GM19455 (cell line): Measurements from ENCODE around the gene PIM2.

Source experiments
- ATAC-seq: cut with Tn5 transposase; IDR thresholded peaks from one replicate; pipeline ENCODE4 v1.9.1; 2021; ENCODE audit not compliant: unreplicated experiment

Gene PIM2

DNA sequence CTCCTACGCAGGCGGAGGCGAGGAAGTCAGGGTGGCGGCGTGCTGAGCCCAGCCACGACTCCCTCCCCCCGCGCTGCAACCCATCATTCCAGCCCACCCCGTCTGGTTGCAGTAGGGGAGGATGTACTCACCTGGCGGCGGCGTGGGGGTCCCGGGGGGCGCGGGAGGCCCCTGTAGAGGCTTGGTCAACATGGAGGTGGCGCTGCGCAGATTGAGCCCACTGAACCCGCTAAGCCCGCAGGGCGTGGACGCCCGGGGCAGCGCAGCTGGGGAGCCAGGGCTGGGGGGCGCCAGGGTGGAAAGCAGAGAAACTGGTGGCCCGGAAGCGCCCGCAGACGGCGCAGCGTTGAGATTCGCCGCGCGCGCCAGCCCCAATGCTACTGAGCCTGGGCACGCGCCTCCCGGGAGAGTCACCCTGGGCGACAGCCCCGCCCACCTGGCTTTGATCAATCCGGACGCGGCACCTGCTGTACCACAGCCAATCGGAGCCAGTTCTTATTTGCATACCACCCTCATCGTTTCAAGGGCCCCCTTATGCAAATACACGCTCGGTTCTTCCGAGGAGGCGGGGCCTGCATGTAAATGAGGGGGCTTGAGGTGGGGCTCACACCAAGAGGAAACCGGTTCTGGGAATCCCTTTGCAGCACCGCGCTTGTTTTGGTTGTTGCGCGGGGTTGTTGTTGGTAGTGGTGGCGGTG lies at the start of gene PIM2:
Gene PIM2 (minus strand): TSS at position 382 of the 698 bp plus-strand sequence. CDS start 190 bp downstream, at position 192.
- ATAC-seq = peak; percentile 75

DNA sequence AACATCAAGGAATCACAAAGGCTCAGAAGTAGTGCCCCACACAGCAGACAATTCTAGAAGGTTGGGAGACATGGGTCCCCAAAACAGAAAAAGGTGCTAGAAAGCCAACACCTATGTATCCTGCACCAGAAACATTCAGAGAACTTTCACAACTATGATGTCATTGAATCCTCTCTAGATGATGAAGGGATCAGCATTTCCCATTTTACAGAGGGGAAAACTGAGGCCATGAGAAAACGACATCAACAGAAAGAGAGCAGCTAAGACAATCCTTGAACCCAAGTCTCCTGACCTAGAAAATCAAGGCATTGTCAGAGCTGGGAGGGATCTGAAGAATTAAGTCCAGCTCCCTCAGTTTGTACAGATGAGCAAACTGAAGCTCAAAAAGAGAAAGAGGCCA lies 49.6 kb upstream of the PIM2 start:
- ATAC-seq = no peak

DNA sequence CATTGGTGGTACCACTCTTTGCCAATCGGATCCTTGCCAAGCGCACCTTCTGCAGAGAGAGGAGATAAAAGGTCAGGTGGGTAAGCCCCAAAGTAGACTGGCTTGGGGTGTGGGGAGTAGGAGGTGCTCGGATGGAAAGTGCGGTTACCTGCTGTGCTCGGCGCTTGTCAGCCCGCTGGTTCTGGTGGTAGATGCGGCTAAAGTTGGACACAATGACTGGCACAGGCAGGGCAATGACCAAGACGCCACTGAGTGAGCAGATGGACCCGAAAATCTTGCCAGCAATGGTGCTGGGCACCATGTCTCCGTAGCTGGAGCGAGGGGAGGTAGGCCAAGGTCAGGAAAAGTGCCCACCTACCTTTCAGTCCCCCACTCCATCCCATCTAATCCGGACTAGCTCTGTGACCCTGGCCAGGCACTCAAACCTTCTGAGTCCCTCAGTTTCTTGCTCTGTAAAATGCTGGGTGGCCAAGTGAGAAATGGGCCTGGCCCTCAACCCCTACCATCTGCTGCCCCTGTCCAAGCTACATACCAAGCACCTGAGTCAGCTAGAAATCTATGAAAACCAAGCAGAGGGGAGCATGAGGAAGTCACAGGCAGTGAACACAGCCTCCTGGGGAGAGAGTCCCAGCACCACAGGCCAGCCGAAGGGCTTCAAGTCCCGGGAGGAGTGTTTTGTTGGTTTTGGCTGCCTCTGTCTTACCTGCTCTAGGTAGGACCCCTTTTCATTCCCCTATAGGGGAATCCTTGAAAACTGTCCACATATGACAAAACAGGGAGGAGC lies 48.2 kb upstream of the PIM2 start:
- no peak for ATAC-seq

DNA sequence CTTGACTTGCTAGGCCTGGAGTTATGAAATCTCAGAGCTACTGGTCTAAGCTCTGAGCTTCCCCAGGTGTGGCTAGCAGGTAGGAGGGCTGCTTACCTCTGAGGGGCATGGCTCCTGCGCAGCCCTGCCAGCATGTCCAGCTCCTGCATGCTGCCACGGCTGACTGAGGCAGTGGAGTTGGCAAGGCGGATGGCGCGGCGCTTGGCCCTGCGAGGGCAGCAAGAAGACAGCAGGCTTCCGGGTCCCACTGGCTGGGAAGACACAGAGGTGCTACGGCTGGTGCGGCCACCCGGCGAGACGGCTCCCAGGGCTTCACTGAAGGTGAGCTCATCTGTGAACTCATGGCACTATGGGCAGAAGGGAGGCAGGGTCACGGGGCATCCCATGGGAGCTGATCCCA lies 47.1 kb upstream of the PIM2 start:
- ATAC-seq = no peak

DNA sequence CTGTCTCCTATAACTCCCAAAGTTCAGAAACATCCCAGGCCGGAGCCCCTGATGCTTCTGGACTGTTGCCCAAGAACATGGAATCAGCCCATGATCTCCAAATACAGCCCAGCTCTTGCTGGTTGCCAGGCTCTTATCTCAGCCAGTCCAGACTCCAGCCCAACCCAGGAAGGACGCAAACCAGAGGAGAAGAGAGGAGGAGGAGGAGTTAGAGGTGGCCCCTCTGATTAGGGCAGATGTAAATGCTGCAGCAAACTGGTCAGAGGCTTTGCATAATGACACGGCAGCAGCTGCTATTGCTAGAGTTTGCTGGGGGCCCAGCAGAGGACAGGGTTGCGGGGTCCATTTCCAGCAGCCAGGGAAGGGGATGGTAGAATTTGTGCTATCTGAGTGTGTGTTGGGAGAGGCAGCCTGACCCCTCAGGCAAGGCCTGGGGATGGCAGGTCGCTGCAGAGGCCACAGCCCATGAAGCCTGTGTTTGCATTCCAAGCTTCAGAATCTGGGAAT lies 42.8 kb upstream of the PIM2 start:
- ATAC-seq = no peak

DNA sequence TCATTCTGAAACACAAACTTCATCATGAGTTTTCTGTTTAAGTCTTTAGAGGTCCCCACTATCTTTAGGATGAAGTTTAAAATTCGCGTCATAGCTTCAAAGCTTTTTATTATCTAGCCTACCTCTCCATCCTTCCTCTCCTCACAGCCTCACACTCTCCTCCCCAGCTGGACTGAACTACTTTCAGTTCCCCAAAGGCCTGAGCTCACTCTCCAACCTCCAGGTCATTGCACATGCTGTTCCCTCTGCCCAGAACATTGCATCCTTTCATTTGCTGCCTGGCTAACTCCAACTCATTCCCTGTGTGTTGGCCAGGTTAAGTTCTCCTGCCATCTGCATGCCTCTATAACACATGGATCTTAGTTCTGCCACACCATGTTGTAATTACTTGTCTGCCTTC lies 41.5 kb upstream of the PIM2 start:
- ATAC-seq = no peak

DNA sequence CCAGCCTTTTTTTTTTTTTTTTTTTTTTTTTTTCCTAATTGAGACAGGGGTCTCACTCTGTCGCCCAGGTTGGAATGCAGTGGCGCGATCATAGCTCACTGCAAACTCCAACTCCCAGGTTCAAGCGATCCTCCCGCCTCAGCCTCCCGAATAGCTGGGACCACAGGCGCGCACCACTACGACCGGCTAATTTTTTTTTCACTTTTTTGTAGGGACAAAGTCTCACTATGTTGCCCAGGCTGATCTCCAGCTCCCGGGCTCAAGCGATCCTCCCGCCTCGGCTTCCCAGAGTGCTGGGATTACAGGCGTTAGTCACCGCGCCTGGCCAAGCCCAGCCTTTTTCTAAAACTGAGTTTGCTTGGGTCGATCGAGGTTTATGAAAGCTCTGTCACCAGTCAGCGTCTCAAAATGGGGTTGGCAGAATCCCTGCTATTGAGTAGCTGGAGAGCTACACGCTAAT lies 39.8 kb upstream of the PIM2 start:
- no peak for ATAC-seq

DNA sequence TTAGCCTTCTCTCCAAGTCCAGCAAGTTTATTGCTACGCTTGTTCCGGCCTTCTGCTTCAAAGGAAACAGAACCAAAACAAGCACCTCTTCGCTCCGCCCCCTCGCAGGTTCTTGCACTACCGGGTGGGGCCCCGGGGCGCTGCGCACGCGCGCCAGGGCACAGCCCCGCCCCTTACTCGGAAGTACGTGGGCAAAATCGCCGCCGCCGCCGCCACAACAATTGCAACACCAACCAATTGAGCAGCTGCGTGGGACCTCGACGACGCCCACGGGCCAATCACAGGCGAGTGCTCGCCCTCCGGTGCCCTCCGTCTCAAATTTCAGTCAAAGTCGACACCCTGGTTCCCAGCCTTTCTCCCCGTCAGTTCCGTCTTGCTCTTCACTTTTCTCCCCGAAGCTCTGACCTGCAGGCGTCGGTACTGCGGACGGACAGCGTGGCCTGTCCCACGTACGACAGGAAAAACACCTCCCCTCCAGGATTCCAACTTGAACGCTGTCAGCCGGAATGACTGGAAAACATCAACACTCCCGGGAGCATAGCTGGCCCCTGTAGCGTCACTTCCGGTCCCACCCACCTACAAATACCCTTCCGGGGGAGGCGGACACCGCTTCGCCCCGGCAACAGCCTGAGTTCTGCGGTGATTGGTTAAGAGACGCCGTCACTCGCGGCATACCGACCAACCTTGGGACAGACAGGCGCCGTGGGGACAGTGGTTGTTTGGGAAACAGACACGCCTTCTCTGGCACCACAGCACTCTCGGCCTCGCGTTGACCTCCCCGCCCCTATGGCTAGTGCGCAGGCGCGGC lies 39.2 kb upstream of the PIM2 start:
- ATAC-seq = peak; percentile 76

DNA sequence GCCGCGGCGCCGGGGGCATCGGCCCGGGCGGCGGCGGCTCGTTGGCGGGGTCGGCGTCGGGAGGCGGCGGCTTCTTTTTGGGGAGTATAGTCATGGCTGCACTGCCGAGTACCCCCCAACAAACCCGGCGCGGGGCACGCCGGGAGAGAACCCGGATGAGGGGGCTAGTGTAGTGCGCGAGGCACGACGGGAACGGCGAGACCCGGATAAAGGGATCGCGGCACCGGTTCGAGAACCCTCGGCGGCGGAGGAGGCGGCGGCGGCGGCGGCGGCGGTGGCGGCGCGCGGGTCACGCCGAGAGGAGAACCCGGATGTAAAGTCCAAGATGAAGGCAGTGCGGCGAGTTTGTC lies 38.6 kb upstream of the PIM2 start, which contains the start of gene OTUD5:
Gene OTUD5 (minus strand): TSS at position 131 of the 350 bp plus-strand sequence. CDS start 37 bp downstream, at position 94.
- ATAC-seq = peak; percentile 43

DNA sequence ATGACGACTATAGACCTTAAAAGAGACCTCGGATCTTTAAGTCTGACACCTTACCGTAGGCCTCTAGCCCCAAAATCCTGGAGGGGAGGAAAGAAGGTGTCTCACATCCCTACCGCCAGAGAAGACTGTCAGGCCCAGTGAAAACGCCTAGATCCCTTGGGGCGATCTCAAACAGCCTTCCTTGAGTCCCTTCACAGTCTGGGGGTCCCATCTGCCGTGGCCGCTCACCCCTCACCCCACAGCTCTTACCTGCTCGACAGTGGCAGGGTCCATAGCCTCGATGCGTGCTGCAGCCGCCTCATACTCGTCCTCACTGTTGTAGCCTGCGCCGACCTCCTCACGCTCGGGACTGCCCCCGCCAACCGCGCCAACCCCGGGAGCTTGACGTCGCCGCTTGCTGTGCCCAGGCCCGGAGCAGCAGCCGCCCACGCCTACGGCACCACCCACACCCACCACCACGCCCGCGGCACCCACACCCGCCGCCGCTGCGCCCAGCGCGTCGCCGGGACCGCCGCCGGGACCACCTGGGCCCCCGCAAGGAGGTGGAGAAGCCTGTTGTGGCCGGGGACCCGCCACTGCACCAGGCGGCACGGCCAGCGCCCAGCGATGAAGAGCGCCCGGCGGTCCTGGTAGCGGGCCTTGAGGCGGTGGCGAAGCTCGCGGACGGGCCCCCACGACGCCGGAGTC lies 38.0 kb upstream of the PIM2 start:
- ATAC-seq = no peak

DNA sequence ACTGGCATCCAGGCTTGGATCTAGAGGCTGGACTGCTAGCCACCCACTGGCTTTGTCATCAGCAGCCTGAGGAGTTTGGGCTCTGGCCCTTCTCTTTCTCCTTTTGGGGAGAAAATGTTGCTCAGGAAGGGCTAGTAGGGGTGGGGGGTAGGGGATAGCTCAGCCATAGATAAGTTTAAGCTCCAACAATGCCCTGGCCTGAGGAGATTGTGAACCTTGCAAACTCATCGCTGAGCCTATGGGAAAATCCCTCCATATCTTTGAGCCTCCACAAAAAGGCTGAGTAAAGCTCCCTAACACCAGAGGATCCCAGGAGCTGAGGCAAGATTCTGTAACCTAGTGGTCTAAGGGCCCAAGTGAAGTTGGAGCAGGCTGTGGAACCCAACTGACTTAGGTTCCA lies 29.8 kb upstream of the PIM2 start:
- no peak for ATAC-seq

DNA sequence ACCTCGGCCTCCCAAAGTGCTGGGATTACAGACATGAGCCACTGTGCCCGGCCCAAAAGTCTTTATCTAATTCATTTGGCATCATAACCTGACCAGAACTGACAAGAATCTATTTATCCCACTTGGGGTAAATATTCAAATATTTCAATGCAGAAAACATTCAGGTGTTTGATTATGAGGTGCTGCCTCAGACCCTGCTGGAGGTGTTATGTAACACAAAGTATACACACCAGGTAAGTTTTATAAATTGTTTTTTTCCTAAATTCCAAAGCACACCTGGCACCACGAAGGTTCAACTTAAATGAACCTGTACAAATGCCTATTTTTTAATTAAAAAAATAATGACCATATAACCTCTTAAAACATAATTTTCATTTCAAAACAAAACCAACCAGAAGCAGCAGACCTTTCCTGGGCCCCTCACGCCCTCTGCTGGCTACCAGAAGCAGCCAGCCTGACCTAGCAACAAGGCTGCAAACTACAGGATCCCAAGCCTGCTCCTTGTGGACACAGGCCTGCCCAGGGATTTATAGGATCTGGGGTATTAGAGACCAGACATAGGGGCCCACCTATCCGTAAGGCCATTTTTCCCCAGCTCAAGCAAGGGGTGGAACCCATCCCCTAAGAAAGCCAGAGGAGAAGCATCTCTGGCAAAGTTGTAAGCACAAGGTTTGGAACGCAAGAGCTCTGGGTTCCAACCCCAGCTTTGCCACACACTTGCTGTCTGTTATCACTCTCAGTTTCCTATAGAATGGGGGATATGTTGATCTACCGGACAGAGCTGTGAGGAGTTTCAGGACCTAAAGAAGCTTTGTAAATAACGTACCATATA lies 26.9 kb upstream of the PIM2 start:
- no peak for ATAC-seq

DNA sequence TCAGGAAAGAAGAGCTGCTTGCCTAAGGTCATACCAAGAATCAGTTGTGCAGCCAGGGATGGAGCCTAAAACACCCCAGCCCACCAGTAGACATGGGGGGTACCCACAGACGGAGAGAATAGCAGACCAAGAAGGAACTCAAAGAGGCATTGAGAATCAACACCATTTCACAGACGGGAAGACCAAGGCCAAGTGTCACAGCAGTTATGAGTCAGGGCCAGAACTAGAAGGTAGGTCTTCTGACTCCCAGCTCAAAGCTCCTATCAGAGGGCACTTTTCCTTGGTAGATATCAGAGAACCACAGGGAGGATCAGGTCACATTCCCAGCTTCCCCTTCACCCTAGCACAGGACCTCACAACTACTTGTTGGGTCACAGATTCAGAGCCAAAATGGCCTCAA lies 24.1 kb upstream of the PIM2 start:
- no peak for ATAC-seq

DNA sequence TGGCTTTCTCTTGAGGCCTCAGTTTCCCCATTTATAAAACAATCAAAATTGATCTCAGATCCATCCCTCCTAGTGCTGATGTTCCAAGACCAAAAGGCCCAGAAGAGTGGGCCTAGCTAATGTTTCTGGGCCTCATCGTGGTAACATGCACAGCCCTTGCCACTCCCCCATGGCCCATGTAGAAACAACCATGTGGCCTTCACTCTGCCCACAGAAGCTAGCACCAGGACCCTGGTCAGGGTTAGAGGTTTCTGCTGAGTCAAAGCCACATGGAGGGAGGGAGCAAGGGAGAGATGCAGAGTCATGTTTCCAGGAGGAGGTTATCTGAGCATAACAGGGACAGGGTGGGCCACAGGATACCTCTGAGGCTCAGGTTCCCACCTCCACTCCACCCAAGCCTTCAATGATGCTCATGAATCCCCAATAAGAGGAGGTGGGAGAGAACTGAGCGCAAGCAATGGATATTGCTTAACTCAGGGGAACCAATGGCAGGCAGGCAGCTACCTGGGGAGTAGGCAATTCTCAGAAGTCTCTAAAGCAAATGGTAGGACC lies 21.7 kb upstream of the PIM2 start:
- no peak for ATAC-seq

DNA sequence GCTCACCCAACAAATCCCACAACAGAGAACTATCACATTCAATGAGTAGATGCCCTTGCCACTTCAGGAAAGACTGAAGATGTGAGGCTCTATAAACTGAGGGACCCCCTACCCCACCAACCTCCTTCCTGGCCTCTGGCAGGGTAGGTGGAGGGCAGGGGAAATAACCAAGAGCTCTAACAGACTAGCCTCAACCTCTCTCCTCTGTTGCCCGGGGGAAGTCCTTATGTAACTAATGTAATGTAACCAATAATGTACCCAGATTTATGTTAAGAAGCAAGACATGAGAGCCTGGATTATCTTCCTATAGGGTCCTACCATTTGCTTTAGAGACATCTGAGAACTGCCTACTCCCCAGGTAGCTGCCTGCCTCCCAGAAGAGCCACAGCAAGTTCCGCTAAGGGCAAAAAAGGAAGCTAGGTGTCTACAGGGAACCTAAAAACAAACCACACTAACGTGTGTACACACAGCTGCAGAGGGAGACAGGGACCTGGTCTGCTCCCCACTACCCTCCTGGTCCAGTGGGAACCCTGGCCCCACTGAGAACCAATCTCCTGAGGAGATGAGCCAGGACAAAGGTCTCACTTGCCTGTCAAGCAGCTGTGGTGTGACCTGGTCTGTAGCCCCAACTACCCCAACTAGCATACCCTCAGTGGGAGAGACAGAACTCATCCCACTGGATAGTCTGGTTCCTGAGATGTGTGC lies 20.9 kb upstream of the PIM2 start:
- no peak for ATAC-seq

DNA sequence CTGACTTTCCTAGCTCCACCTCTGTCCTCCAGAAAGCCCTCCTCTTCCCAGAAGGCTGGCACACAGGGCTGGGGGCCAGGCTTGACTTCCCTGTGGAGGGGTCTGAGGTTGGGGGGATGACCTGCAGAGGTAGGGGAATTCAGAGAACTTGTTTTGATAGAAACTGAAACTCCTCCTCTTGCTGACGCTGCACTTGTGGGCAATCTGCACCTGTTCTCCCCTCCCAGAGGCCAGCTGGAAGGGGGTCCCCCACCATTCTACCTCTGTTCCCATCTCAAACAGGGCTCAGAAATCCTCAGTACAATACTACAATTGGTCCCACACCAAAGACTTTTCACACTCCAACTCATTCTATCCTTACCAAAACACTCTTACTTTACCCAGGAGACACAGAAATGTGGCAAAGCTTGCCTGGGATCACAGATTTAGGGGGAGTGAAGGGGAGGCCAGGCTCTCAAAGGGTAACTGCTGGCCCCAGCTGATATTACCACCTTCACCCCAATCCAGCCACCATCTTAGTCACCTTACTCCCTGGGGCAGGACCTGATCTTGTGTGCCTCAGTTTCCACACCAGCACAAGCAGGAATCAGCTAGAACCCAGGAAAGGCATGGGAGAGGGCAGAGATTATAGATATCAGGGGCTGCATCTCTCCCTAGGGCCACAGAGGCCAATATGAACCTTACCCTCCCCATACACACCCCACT lies 20.0 kb upstream of the PIM2 start:
- peak; percentile 48 for ATAC-seq

DNA sequence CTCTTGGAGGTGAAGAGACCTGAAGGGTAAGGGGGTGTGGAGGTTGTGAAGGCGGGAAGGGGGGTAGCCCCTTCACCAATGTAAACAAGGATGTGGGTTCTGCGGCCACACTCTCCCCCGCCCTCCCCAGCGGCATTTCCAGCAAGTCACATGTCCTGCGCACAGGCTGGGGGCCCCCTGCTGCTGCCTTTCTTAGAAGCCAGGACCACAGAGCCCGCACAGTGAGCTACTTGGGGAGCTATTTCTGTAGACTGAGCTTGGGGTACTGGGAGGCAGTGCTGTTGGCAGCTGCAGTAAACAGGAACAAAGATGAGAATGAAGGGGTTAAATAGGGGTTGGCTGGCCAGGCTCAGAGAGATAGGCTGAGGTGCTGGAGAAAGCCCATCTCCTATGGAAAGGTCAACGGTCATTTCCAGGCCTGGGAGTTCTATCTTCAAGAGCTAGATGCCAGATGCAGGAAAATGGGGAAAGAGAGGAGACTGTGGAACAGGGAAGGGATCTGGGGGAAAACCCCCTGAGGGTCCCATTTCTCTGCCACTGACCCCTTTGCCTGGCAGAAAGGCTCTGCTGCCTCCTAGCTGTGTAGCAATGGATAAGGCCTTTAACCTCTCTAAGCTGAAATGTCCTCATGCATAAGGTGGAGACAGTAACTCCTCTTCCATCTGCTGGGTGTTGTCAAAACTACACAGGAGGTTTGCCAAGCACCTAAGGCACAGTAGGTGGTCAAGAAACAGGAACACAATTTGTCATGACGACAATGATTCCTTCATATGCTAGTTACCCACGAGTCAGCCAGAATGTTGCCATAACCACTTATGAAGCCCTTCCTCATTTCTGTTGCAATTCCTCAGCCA lies 18.5 kb upstream of the PIM2 start:
- peak; percentile 55 for ATAC-seq
